ENCODE results near the gene MXRA7.

Gene MXRA7

GRCh38 chr17:76742958-76743357 lies 32.2 kb upstream of the MXRA7 start (continued):
- TF ChIP-seq PBX3 (CRISPR knock-in tag; IDR thresholded peaks at IDR 0.05) (no peak), PRDM10 (tag by site-specific recombination; IDR thresholded peaks at IDR 0.05) (no peak), ZNF621 (tag by site-specific recombination; IDR thresholded peaks at IDR 0.05) (no peak), ZNF664 (tag by site-specific recombination; IDR thresholded peaks at IDR 0.05) (no peak), ZNF600 (tag by site-specific recombination; IDR thresholded peaks at IDR 0.05) (no peak), PATZ1 (tag by site-specific recombination; IDR thresholded peaks at IDR 0.05) (no peak)

- Histone ChIP-seq H3K4me1 (ENCODE audit: control insufficient read depth, insufficient read depth, low read length) (peaks cover 9% of the 10 kb centered on the region; the same call in 1 of the 2 replicates), H3K9me3 (ENCODE audit: control insufficient read depth, insufficient read depth, low read depth, low read length) (no peaks in the 10 kb centered on the region), H3K36me3 (ENCODE audit: control insufficient read depth in 2 of 2, insufficient read depth in 1 of 2, low read length in 2 of 2) (peaks cover 32 to 48% of the 10 kb centered on the region in 2 experiments), H3K4me3 (ENCODE audit: low read depth, low read length) (no peak overlapping the region), H3K27ac (ENCODE audit: extremely low read depth, low read depth, low read length) (no peak overlapping the region)
- POLR2A ChIA-PET = interaction anchor here (1.4 kb wide), 1 partner anchor 8 kb away, joined by 3 read pairs; no protein-coding TSS in a partner anchor
- CTCF ChIA-PET = interaction anchor here (0.6 to 1.4 kb wide), 3 partner anchors 10 to 32 kb away, joined by 3 to 4 read pairs (median 3); no protein-coding TSS in a partner anchor
- TF ChIP-seq KLF10 (tag by site-specific recombination; IDR thresholded peaks at IDR 0.05) = no peak
- no peak for TF ChIP-seq ZNF274 (IDR thresholded peaks at IDR 0.05; ENCODE audit: low read length)
- TF ChIP-seq ZNF274 (tag by site-specific recombination; IDR thresholded peaks at IDR 0.05; ENCODE audit: borderline replicate concordance) = no peak
- no peak for TF ChIP-seq ZNF280C (tag by site-specific recombination; IDR thresholded peaks at IDR 0.05)
- TF ChIP-seq ZNF302 (tag by site-specific recombination; IDR thresholded peaks at IDR 0.05; ENCODE audit: low read depth) = no peak
- TF ChIP-seq ZNF571 (tag by site-specific recombination; IDR thresholded peaks at IDR 0.05) = no peak
- no peak for TF ChIP-seq ZNF174 (tag by site-specific recombination; IDR thresholded peaks at IDR 0.05)
- TF ChIP-seq MZF1 (tag by site-specific recombination; IDR thresholded peaks at IDR 0.05; ENCODE audit: borderline replicate concordance) = no peak
- TF ChIP-seq ZNF785 (tag by site-specific recombination; IDR thresholded peaks at IDR 0.05) = no peak
- no peak for TF ChIP-seq ZNF37A (tag by site-specific recombination; IDR thresholded peaks at IDR 0.05)
- no peak for TF ChIP-seq ZNF248 (tag by site-specific recombination; IDR thresholded peaks at IDR 0.05)
- 0 out of 2 replicates have a peak, but pooled peaks have one; percentile 17 for TF ChIP-seq ZNF362 (tag by site-specific recombination; IDR thresholded peaks at IDR 0.05)
- TF ChIP-seq PRDM2 (tag by site-specific recombination; IDR thresholded peaks at IDR 0.05; ENCODE audit: borderline replicate concordance) = no peak
These were observed 29.8 kb upstream of the MXRA7 start for GRCh38 chr17:76740329-76741118.

All from HEK293 (cell line).